ENCODE measurements around the gene PLEKHG2.
"Not testable (repeated sequence)": the region's sequence is repeated elsewhere in the genome, so short reads cannot be mapped to it uniquely, and the experiment has no call there.

Gene PLEKHG2

DNA sequence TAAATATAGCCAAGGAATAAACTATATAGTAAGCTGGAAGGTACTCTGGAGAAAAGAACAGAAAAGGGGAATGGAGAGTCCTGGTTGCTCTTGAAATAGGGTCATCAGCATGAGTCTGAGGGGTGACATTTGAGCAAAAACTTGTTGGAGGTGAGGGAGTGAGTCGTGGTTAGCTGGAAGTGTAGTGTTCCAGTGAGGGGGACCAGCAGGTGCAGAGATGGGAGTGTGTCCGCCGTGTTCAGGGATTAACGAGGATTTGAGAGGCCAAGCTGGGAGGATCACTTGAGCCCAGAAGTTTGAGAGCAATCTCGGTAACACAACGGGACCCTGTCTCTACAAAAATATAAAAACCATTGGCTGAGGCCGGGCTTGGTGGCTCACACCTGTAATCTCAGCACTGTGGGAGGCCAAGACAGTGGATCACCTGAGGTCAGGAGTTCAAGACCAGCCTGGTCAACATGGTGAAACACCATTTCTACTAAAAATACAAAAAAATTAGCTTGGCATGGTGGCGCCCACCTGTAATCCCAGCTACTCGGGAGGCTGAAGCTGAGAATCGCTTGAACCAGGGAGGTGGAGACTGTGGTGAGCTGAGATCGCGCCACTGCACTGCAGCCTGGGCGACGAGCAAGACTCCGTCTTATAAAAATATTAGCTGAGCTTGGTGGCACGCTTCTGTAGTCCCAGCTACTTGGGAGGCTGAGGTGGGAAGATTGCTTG lies 34.1 kb downstream of the PLEKHG2 start:
- no peak for DNase-seq (ENCODE audit: low read depth in 2 of 2)

DNA sequence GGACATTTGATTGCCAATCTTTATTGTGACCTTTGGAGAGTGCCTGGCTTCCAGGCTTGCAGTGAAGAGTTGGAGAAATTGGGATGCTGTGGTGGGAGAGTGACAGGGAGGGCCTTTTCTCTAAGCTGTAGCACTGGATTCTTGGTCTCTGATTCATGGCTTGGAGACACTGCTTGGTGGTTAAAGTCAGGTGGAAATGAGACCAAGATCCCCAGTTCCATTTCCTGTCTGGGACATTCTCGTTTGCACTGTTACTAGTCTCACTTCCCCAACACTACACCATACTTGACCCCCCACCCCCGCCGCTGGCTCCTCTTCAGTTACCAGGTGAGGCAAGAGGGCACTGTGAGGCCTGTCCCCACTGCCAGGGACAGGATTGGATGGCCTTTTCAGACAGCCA lies 35.8 kb downstream of the PLEKHG2 start:
- DNase-seq (ENCODE audit: low read depth in 2 of 2) = no peak

GRCh38 chr19:39449116-39449797 lies 36.8 kb downstream of the PLEKHG2 start:
- no peak for DNase-seq (ENCODE audit: low read depth in 2 of 2)

- not testable (repeated sequence) for DNase-seq (ENCODE audit: low read depth in 2 of 2)
Measured at GRCh38 chr19:39451257-39451656, 38.8 kb downstream of the PLEKHG2 start.

DNA sequence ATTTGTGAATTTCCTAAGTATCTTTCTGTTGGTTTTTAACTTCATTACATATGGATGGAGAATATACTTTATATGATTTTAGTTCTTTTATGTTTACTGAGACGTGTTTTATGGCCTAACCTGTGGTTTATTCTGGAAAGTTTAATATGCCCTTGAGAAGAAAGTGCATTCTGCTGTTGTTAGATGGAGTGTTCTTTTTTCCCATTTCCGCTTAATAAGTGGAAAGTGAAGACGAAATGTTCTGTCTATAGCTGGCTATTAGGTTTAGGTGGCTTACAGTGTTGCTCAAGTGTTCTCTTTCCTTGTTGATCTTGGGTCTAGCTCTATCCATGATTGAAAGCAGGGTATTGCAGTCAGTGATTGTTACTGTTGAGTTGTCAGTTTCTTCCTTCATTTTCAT lies 50.9 kb downstream of the PLEKHG2 start:
- DNase-seq (ENCODE audit: low read depth in 2 of 2) = no peak

- no peak for DNase-seq (ENCODE audit: low read depth in 2 of 2)
Measured at GRCh38 chr19:39465956-39466747, 53.7 kb downstream of the PLEKHG2 start.

DNA sequence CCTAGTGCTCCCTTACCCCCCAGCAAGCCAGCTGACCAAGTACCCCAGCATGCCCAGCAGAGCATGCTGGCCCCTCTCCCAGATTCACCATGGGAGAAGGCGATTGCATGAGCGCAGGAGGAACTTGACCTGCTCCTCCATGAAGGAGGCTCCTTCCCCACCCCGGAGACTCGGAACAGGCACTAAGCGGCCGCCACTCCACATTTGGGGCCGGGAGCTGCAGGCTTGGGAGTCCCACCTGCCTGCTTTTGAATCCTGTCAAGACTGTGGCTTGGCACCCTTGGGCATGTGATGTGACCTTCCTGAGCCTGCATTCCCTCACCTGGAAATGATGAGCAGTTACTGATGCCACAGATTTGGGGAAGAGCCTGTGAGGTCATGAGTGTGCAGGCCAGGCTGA lies 55.5 kb downstream of the PLEKHG2 start:
- no peak for DNase-seq (ENCODE audit: low read depth in 2 of 2)

DNA sequence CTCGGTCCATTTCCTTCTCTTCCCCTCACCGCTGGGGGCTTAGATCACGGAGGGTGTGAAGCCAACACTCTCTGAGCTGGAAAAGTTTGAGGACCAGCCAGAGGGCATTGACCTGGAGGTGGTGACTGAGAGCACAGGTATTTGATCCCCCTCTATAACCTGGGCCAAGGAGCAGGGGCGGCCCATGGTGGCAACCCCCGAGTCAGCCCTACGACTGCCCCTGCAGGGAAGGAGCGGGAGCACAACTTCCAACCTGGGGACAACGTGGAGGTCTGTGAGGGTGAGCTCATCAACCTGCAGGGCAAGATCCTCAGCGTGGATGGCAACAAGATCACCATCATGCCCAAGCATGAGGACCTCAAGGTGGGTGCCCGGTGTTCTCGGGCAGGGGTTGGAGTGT lies 56.6 kb downstream of the PLEKHG2 start:
- DNase-seq (ENCODE audit: low read depth in 2 of 2) = no peak

DNA sequence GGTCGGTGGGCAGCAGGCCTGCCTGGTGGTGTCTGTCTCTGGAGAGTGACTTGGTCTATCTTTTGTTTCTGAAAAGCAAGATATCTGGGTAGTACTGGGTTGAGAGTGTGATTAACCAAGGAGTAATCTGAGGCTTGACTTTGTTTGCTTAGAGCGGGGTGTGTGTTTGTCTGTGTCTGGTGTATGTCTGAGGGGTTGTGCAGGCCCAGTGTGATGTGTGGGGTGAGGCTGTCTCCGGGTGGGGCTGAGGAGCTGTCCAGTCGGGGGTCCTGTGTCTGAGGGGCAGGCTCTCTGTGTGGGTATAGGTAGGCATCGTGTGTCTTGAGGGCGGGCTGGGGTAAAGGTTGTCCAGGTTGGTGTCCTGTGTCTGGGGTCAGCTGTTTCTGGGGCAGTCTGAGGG lies 57.1 kb downstream of the PLEKHG2 start:
- DNase-seq (ENCODE audit: low read depth in 2 of 2) = no peak

DNA sequence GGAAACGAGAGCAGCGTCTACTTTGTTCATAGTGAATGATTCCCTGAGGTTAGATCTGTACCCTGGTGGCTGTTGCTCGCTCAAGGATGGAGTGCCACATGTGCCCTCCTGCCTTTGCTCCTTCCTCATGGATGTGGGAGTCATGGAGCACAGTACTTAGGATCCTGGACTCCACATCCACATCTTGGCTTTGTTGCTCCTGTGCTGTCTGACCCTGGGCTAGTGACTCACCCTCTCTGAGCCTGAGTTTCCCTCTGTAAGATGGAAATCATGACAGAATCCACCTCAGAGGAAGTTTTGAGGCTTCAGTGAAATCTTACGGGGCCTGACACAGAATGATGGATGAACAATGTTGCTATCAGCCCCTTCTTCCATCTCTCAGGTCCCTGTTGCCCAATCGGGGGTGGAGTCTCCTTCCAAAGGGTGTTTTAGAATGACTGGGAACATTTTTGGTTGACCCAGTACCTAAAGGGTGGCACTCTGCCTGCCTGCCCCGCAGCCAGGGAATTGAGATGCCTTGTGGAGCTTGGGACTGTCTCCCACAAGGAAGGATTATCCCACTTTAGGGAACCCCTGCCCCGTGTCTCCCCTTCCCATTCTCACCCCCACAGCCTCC lies 58.4 kb downstream of the PLEKHG2 start:
- no peak for DNase-seq (ENCODE audit: low read depth in 2 of 2)

DNA sequence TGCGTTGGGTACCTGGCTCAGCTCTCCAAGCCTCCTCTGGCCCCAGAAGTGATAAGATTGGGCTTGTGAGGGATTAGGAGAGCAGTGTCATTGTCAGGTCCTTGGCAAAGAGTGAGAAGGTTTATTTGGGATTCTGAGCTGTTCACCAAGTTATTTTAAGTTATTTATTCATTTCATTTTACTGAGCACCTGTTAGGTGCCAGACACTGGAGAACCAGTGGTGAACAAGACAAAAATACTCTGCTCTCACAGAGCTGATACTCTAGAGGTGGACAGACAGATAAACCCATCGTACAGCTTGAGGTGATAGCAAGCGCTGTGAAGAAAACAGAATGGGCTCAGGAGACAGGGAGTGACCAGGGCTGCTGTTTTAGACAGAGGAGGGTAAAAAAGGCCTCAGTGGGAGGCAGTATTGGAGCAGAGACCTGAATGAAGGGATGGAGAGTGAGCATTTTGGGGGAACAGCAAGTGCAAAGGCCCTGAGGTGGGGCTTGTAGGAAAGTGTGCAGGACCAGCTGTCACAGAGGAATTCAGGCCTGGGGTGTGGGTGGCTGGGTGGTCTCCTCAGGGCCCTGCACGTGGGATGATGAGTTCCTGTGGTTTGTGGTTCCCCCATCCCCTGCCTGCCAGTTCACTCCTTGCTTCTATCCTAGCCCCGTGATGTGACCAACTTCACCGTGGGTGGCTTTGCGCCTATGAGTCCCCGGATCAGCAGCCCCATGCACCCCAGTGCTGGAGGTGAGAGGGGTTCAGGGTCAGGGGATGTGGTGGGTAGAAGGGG lies 59.5 kb downstream of the PLEKHG2 start:
- DNase-seq (ENCODE audit: low read depth in 2 of 2) = no peak

GRCh38 chr19:39472746-39473442 lies 60.4 kb downstream of the PLEKHG2 start:
- DNase-seq (ENCODE audit: low read depth in 2 of 2) = no peak

- DNase-seq (ENCODE audit: low read depth in 2 of 2) = no peak
Measured at GRCh38 chr19:39473443-39473960, 61.0 kb downstream of the PLEKHG2 start.

DNA sequence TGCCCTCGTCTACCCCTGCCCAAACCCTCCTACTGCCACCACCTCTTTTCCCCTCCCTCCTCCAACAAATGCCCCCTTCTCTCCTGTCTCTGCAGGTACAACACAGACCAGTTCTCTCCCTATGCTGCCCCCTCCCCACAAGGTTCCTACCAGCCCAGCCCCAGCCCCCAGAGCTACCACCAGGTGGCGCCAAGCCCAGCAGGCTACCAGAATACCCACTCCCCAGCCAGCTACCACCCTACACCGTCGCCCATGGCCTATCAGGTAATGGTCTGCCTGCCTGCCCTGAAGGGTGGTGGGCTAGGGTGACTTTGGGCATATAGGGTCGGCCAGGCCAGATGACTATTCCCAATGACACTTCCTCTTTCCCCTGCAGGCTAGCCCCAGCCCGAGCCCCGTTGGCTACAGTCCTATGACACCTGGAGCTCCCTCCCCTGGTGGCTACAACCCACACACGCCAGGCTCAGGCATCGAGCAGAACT lies 61.7 kb downstream of the PLEKHG2 start:
- DNase-seq (ENCODE audit: low read depth in 2 of 2) = no peak

DNA sequence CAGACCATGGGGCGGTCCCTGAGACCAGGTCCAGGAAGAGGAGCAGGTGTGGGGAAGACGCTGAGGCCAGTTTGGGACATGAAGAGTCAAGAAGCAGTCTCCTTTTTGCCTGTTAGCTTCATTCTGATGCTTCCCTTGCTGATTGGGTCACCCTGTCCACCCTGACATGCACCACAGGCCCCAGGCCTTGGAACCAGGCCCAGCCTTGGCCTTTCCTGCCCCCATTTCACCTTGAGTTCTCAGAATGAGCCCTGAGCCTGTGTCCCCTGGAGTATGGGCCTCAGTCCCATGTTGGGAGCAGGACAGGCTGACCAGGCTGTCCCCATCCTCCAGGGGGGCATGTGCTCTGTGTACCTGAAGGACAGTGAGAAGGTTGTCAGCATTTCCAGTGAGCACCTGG lies 63.3 kb downstream of the PLEKHG2 start:
- DNase-seq (ENCODE audit: low read depth in 2 of 2) = no peak
